Mucosa of stomach (tissue), 1 donor: Measurements from ENCODE around the gene GSN.

Source experiments
- H3K27me3 ChIP-seq: one replicate; pipeline ENCODE4 v1.7.0; 2013; ENCODE audit warnings: mild to moderate bottlenecking, low read length; ENCODE audit not compliant: control insufficient read depth, insufficient read depth
- H3K36me3 ChIP-seq: one replicate; pipeline ENCODE4 v1.7.0; 2013; ENCODE audit warnings: low read length; ENCODE audit not compliant: control insufficient read depth, insufficient read depth
- H3K4me1 ChIP-seq: one replicate; pipeline ENCODE4 v1.7.0; 2013; ENCODE audit warnings: mild to moderate bottlenecking, low read length; ENCODE audit not compliant: control insufficient read depth, insufficient read depth
- H3K4me3 ChIP-seq: one replicate; pipeline ENCODE4 v1.7.0; 2013; ENCODE audit warnings: low read length
- H3K9ac ChIP-seq: one replicate; pipeline ENCODE4 v1.7.0; 2013; ENCODE audit warnings: mild to moderate bottlenecking, low read length, moderate library complexity
- H3K9me3 ChIP-seq: one replicate; pipeline ENCODE4 v1.7.0; 2013; ENCODE audit warnings: mild to moderate bottlenecking, low read length, moderate library complexity; ENCODE audit not compliant: control insufficient read depth
- donor health status: Pancreatic carcinoma.

The GSN gene

GRCh38 chr9:121326130-121326838, 58.3 kb downstream of the GSN start:
- H3K9ac ChIP-seq = no peak overlapping the region
- peaks cover 15% of the 10 kb centered on the region for H3K4me1 ChIP-seq
- H3K9me3 ChIP-seq = no peaks in the 10 kb centered on the region
- no peak overlapping the region for H3K4me3 ChIP-seq
- H3K27me3 ChIP-seq = no peaks in the 10 kb centered on the region
- peaks cover 54% of the 10 kb centered on the region for H3K36me3 ChIP-seq

- no peak overlapping the region for H3K9ac ChIP-seq
- no peak overlapping the region for H3K4me3 ChIP-seq
- peaks cover 14% of the 10 kb centered on the region for H3K4me1 ChIP-seq
- no peaks in the 10 kb centered on the region for H3K27me3 ChIP-seq
- H3K36me3 ChIP-seq = peaks cover 59% of the 10 kb centered on the region
- H3K9me3 ChIP-seq = no peaks in the 10 kb centered on the region
These were observed 59.1 kb downstream of the GSN start for GRCh38 chr9:121326901-121327613.

- Histone ChIP-seq H3K9me3 (no peaks in the 10 kb centered on the region), H3K36me3 (peaks cover 62% of the 10 kb centered on the region), H3K9ac (no peak overlapping the region), H3K4me3 (no peak overlapping the region), H3K27me3 (no peaks in the 10 kb centered on the region), H3K4me1 (peaks cover 4% of the 10 kb centered on the region)
These were observed 60.5 kb downstream of the GSN start for GRCh38 chr9:121328476-121328875.

GRCh38 chr9:121328876-121329681, 61.1 kb downstream of the GSN start:
- no peaks in the 10 kb centered on the region for H3K9me3 ChIP-seq
- no peak overlapping the region for H3K9ac ChIP-seq
- no peaks in the 10 kb centered on the region for H3K27me3 ChIP-seq
- peaks cover 56% of the 10 kb centered on the region for H3K36me3 ChIP-seq
- H3K4me3 ChIP-seq = no peak overlapping the region
- peaks cover 4% of the 10 kb centered on the region for H3K4me1 ChIP-seq

- no peak overlapping the region for H3K9ac ChIP-seq
- no peaks in the 10 kb centered on the region for H3K4me1 ChIP-seq
- H3K9me3 ChIP-seq = no peaks in the 10 kb centered on the region
- H3K36me3 ChIP-seq = peaks cover 35% of the 10 kb centered on the region
- no peaks in the 10 kb centered on the region for H3K27me3 ChIP-seq
- no peak overlapping the region for H3K4me3 ChIP-seq
These were observed 63.6 kb downstream of the GSN start for GRCh38 chr9:121331549-121331948.

GRCh38 chr9:121331992-121332685, 64.2 kb downstream of the GSN start:
- no peaks in the 10 kb centered on the region for H3K4me1 ChIP-seq
- H3K36me3 ChIP-seq = peaks cover 29% of the 10 kb centered on the region

GRCh38 chr9:121333950-121334773, 66.2 kb downstream of the GSN start:
- H3K4me1 ChIP-seq = no peaks in the 10 kb centered on the region
- peaks cover 22% of the 10 kb centered on the region for H3K36me3 ChIP-seq
- no peak overlapping the region for H3K9ac ChIP-seq
- H3K27me3 ChIP-seq = no peaks in the 10 kb centered on the region
- H3K9me3 ChIP-seq = no peaks in the 10 kb centered on the region
- H3K4me3 ChIP-seq = no peak overlapping the region

More at GRCh38 chr9:121331992-121332685, 64.2 kb downstream of the GSN start:
- no peak overlapping the region for H3K4me3 ChIP-seq
- no peak overlapping the region for H3K9ac ChIP-seq
- no peaks in the 10 kb centered on the region for H3K9me3 ChIP-seq
- H3K27me3 ChIP-seq = no peaks in the 10 kb centered on the region

- Histone ChIP-seq H3K4me3 (no peak overlapping the region), H3K4me1 (no peaks in the 10 kb centered on the region), H3K27me3 (no peaks in the 10 kb centered on the region), H3K36me3 (peaks cover 6% of the 10 kb centered on the region), H3K9me3 (no peaks in the 10 kb centered on the region), H3K9ac (no peak overlapping the region)
These were observed 68.7 kb downstream of the GSN start for GRCh38 chr9:121336665-121337064.

GRCh38 chr9:121339437-121339836, 71.5 kb downstream of the GSN start:
- H3K27me3 ChIP-seq = no peaks in the 10 kb centered on the region
- H3K4me3 ChIP-seq = no peak overlapping the region
- no peaks in the 10 kb centered on the region for H3K9me3 ChIP-seq
- H3K36me3 ChIP-seq = no peaks in the 10 kb centered on the region
- H3K4me1 ChIP-seq = no peaks in the 10 kb centered on the region
- no peak overlapping the region for H3K9ac ChIP-seq

- Histone ChIP-seq H3K4me1 (peaks cover 5% of the 10 kb centered on the region), H3K9ac (no peak overlapping the region), H3K36me3 (no peaks in the 10 kb centered on the region), H3K4me3 (no peak overlapping the region), H3K9me3 (no peaks in the 10 kb centered on the region), H3K27me3 (no peaks in the 10 kb centered on the region)
These were observed 72.9 kb downstream of the GSN start for GRCh38 chr9:121340676-121341392.

- no peak overlapping the region for H3K4me3 ChIP-seq
- H3K9me3 ChIP-seq = no peaks in the 10 kb centered on the region
- H3K4me1 ChIP-seq = peaks cover 5% of the 10 kb centered on the region
- H3K27me3 ChIP-seq = no peaks in the 10 kb centered on the region
- H3K9ac ChIP-seq = no peak overlapping the region
- H3K36me3 ChIP-seq = no peaks in the 10 kb centered on the region
These were observed 76.2 kb downstream of the GSN start for GRCh38 chr9:121344184-121344583.
